Measurements from ENCODE around the gene VCAN. TPM values are rescaled to one million over a fixed set of nuclear protein-coding genes. Genes with fewer than 3 reads are reported as not detected.

VCAN gene
- total and polyA plus RNA-seq, 2 of the 4 experiments (the other 2 are of a cell fraction) = 45.3 to 158 TPM

- no peak overlapping the region for H3K27ac ChIP-seq (ENCODE audit: insufficient read depth, low read length)
- no peak overlapping the region for H3K9ac ChIP-seq (ENCODE audit: low read depth, low read length)
- no peaks in the 10 kb centered on the region for H3K27me3 ChIP-seq (ENCODE audit: control insufficient read depth, insufficient read depth, low read length)
- TF ChIP-seq CEBPB (IDR thresholded peaks at IDR 0.05; ENCODE audit: low read depth, low read length) (peak; percentile 76), POLR2A (IDR thresholded peaks at IDR 0.05; ENCODE audit: low read depth, low read length) (no peak), RAD21 (IDR thresholded peaks at IDR 0.05; ENCODE audit: low read length) (no peak)
- no peak overlapping the region for H3K4me3 ChIP-seq (ENCODE audit: insufficient read depth, low read depth, low read length)
- dilution Hi-C loops (cut with HindIII; ENCODE audit: low sequenced_read_pairs, unreplicated experiment) (no loop called here), intact Hi-C loops (cut with micrococcal nuclease) (no loop called here), in situ Hi-C loops (cut with MboI; ENCODE audit: low sequenced_read_pairs) (loop anchor here (25.0 kb wide), 1 partner anchor 807 kb away; no protein-coding TSS in a partner anchor)
- H4K20me1 ChIP-seq (ENCODE audit: insufficient read depth, low read length) = no peaks in the 10 kb centered on the region
- DNase-seq = no peak
- H2BK20ac ChIP-seq (ENCODE audit: low read depth, low read length) = no peak overlapping the region
- peaks cover 2% of the 10 kb centered on the region; the same call in 1 of the 2 replicates for H3K4me1 ChIP-seq (ENCODE audit: control insufficient read depth, insufficient read depth, low read length)
- no peak overlapping the region for H3K4me2 ChIP-seq (ENCODE audit: low read depth, low read length)
- no CpG with 5 or more reads among the region's 2 CpGs for WGBS, 2 experiments (ENCODE audit: extremely low coverage in 2 of 2, insufficient read length in 1 of 2)
- no peak overlapping the region for H2AK5ac ChIP-seq (ENCODE audit: low read depth, low read length)
- no peak for ATAC-seq (ENCODE audit: low read depth)
- H4K5ac ChIP-seq (ENCODE audit: low read depth, low read length) = no peak overlapping the region
- H4K8ac ChIP-seq (ENCODE audit: low read depth in 2 of 2, low read length in 2 of 2) = no peak overlapping the region
- H3K14ac ChIP-seq (replicated peaks; ENCODE audit: low read depth, low read length) = no peak overlapping the region
- no TSS peak for BruUV-seq (replicated peaks)
- no peaks in the 10 kb centered on the region for H3K79me1 ChIP-seq (ENCODE audit: low read depth in 1 of 2, low read length in 2 of 2)
- H2AK9ac ChIP-seq (replicated peaks; ENCODE audit: low read depth, low read length, poor library complexity) = no peak overlapping the region
- POLR2A ChIA-PET (ENCODE audit: unreplicated experiment) = no interaction called here
- CTCF ChIA-PET = no interaction called here
- H2BK15ac ChIP-seq (ENCODE audit: low read depth, low read length) = no peak overlapping the region
- no peak overlapping the region for H3K18ac ChIP-seq (ENCODE audit: low read depth, low read length)
- no peaks in the 10 kb centered on the region for H3K9me3 ChIP-seq (ENCODE audit: control insufficient read depth, insufficient read depth, low read length)
- no peak overlapping the region for H3K56ac ChIP-seq (ENCODE audit: extremely low read depth, insufficient read depth, low read length)
- H4K91ac ChIP-seq (ENCODE audit: insufficient read depth, low read depth, low read length) = no peak overlapping the region
- no peak overlapping the region for H3K23ac ChIP-seq (ENCODE audit: low read depth, low read length)
- H2BK120ac ChIP-seq (ENCODE audit: low read depth, low read length) = no peak overlapping the region
- no peak overlapping the region for H3K4ac ChIP-seq (ENCODE audit: low read depth, low read length)
- H2AFZ ChIP-seq (replicated peaks; ENCODE audit: low read length, poor library complexity) = no peak overlapping the region
- no peaks in the 10 kb centered on the region for H3K36me3 ChIP-seq (ENCODE audit: control insufficient read depth, insufficient read depth, low read length)
- H3K9me1 ChIP-seq (ENCODE audit: insufficient read depth, low read length) = no peaks in the 10 kb centered on the region
- H2BK5ac ChIP-seq (ENCODE audit: low read depth, low read length, poor library complexity, severe bottlenecking) = no peak overlapping the region
These were observed 27.1 kb upstream of the VCAN start for GRCh38 chr5:83444445-83444844.

All from IMR-90 (cell line).